B cell (primary cell): Measurements from ENCODE around the gene LCP1. TPM values are rescaled to one million over a fixed set of nuclear protein-coding genes. Genes with fewer than 3 reads are reported as not detected.

Source experiments
- ATAC-seq: fragments of 200-7000 bp; cut with Tn5 transposase; one replicate; pipeline ENCODE4 v1.10.0; 2021; ENCODE audit warnings: low read depth, mild to moderate bottlenecking, moderate number of reproducible peaks, moderate library complexity
- CTCF ChIA-PET: fragments of 350-600 bp; sonication (Branson Sonifier 250); formaldehyde crosslinking; loops from one replicate; lab custom pipeline; 2021; ENCODE audit warnings: antibody characterized with exemption, inconsistent platforms; lab: Charles Lee
- POLR2A ChIA-PET: fragments of 350-600 bp; sonication (Branson Sonifier 250); formaldehyde crosslinking; loops from one replicate; lab custom pipeline; 2021; ENCODE audit warnings: antibody characterized with exemption; lab: Charles Lee
- DNase-seq: peaks from one replicate; pipeline ENCODE4 v3.0.0; 2013
- H2AFZ ChIP-seq: 2 replicates; pipeline ENCODE4 v1.6.1; 2012; ENCODE audit warnings: mild to moderate bottlenecking, low read depth, low read length; ENCODE audit not compliant: insufficient read depth, poor library complexity, severe bottlenecking
- H3K27ac ChIP-seq, 2 donors: 1 replicate in 1 of 2; 2 replicates in 1 of 2; pipeline ENCODE4 v1.5.1; 2012 to 2013; ENCODE audit warnings: low read length in 2 of 2, mild to moderate bottlenecking in 2 of 2, moderate library complexity in 1 of 2
- H3K27me3 ChIP-seq, 4 experiments: fragments of 200-600 bp in 1 of 4; sonication (generic) in 1 of 4; replicated peaks in 1 of 4; 1 replicate in 2 of 4; 2 replicates in 2 of 4; pipeline versions ENCODE4 v1.6.1 to v1.7.0; 2013 to 2016; ENCODE audit warnings: low read length in 3 of 4, mild to moderate bottlenecking in 2 of 4, mixed read lengths in 1 of 4, moderate library complexity in 1 of 4; ENCODE audit not compliant: insufficient read depth in 4 of 4, control insufficient read depth in 3 of 4; ENCODE audit errors: control extremely low read depth in 1 of 4
- H3K36me3 ChIP-seq, 2 experiments: replicated peaks in 1 of 2; 1 replicate in 1 of 2; 2 replicates in 1 of 2; pipeline versions ENCODE4 v1.6.1 to v1.7.1; 2013; ENCODE audit warnings: low read length in 1 of 2; ENCODE audit not compliant: insufficient read depth in 2 of 2, control insufficient read depth in 1 of 2; ENCODE audit errors: control extremely low read depth in 1 of 2, extremely low read depth in 1 of 2
- H3K4me1 ChIP-seq, 2 donors: fragments of 200-600 bp in 1 of 2; sonication (generic) in 1 of 2; 1 replicate in 1 of 2; 2 replicates in 1 of 2; pipeline versions ENCODE4 v1.5.1 to v1.6.1; 2013 to 2017; ENCODE audit warnings: low read length in 2 of 2; ENCODE audit not compliant: control insufficient read depth in 2 of 2, insufficient read depth in 2 of 2
- H3K4me2 ChIP-seq: replicated peaks from 2 replicates; pipeline ENCODE3; 2012; ENCODE audit warnings: mild to moderate bottlenecking, low read depth, low read length; ENCODE audit not compliant: poor library complexity, severe bottlenecking
- H3K4me3 ChIP-seq, 5 experiments: fragments of 200-600 bp in 1 of 5; sonication (generic) in 1 of 5; 1 replicate in 3 of 5; 2 replicates in 2 of 5; pipeline versions ENCODE4 v1.5.1 to v1.7.0; 2011 to 2016; ENCODE audit warnings: low read length in 4 of 5, mild to moderate bottlenecking in 4 of 5, low read depth in 2 of 5, control low read depth in 1 of 5, moderate library complexity in 1 of 5; ENCODE audit not compliant: insufficient read depth in 1 of 5; ENCODE audit errors: control extremely low read depth in 1 of 5, extremely low read depth in 1 of 5
- H3K79me2 ChIP-seq: fragments of 200-600 bp; sonication (generic); one replicate; pipeline ENCODE4 v1.6.0; 2016; ENCODE audit warnings: low read length; ENCODE audit not compliant: control insufficient read depth, insufficient read depth
- H3K9ac ChIP-seq: fragments of 200-600 bp; sonication (generic); 2 replicates; pipeline ENCODE4 v1.6.1; 2017; ENCODE audit warnings: mild to moderate bottlenecking, low read length, moderate library complexity
- H3K9me3 ChIP-seq, 3 donors: one replicate each; pipeline versions ENCODE4 v1.6.1 to v1.7.1; 2013; ENCODE audit warnings: low read length in 2 of 3; ENCODE audit not compliant: control insufficient read depth in 2 of 3, insufficient read depth in 1 of 3; ENCODE audit errors: control extremely low read depth in 1 of 3
- H4K20me1 ChIP-seq: 2 replicates; pipeline ENCODE4 v1.6.0; 2012; ENCODE audit warnings: mild to moderate bottlenecking, low read length; ENCODE audit not compliant: insufficient read depth, control insufficient read depth, poor library complexity, severe bottlenecking
- H3K27ac Mint-ChIP-seq: one replicate; pipeline ENCODE4 v1.8.0; 2021; ENCODE audit warnings: mixed read lengths
- H3K27me3 Mint-ChIP-seq: one replicate; pipeline ENCODE4 v1.8.0; 2021; ENCODE audit warnings: mixed read lengths
- H3K4me1 Mint-ChIP-seq: one replicate; pipeline ENCODE4 v1.8.0; 2021; ENCODE audit warnings: mixed read lengths
- H3K4me3 Mint-ChIP-seq: one replicate; pipeline ENCODE4 v1.8.0; 2021; ENCODE audit warnings: mixed read lengths
- H3K9me3 Mint-ChIP-seq: one replicate; pipeline ENCODE4 v1.8.0; 2022; ENCODE audit warnings: mixed read lengths; ENCODE audit not compliant: insufficient read depth
- CTCF ChIP-seq: fragments of 200-600 bp; IDR thresholded peaks from one replicate; pipeline ENCODE4 v1.8.0; 2022; ENCODE audit warnings: antibody characterized with exemption, mild to moderate bottlenecking
- EZH2 ChIP-seq: IDR thresholded peaks from 2 replicates; pipeline ENCODE4 v1.6.1; 2012; ENCODE audit warnings: borderline replicate concordance, low read depth, mild to moderate bottlenecking, moderate library complexity, low read length; ENCODE audit not compliant: insufficient read depth, poor library complexity, severe bottlenecking
- WGBS: methylation state at CpG from one replicate; pipeline ENCODE4 v1.1.5; 2013; ENCODE audit warnings: missing lambda C conversion rate; ENCODE audit not compliant: insufficient coverage; 5-methylcytosine and 5-hydroxymethylcytosine counted together
- intact Hi-C: fragments of 100-400 bp; cut with micrococcal nuclease; formaldehyde crosslinking; loops from one replicate; pipeline ENCODE4 v1.10.0; 2022
- polyA plus RNA-seq: library from polyadenylated mRNA; depleted of rRNA; stranded (reverse); fragments of >200 nt; gene quantifications from 2 replicates; pipeline ENCODE4 v1.2.3, GENCODE V29; 2012
- total RNA-seq, 2 donors: library from RNA; stranded (reverse); fragments of 120-200 nt in 1 of 2; gene quantifications; 1 replicate in 1 of 2; 2 replicates in 1 of 2; pipeline versions ENCODE4 v1.2.3 to v1.2.4, GENCODE V29; 2013 to 2022

LCP1 gene
- total and polyA plus RNA-seq, 2 donors (not counting 1 experiment from before 2014, with no cell fraction given) = 151 to 243 TPM

GRCh38 chr13:46131705-46132104, 50.3 kb downstream of the LCP1 start:
- H2AFZ ChIP-seq = no peak overlapping the region
- peaks cover 15 to 96% of the 10 kb centered on the region in 2 experiments for H3K36me3 ChIP-seq
- H3K27me3 ChIP-seq = no peaks in the 10 kb centered on the region
- H3K79me2 ChIP-seq = peaks cover 4% of the 10 kb centered on the region
- no peaks in the 10 kb centered on the region for H3K9me3 ChIP-seq
- H4K20me1 ChIP-seq = peaks cover 6% of the 10 kb centered on the region
- H3K27me3 Mint-ChIP-seq = no peaks in the 10 kb centered on the region
- H3K9me3 Mint-ChIP-seq = no peaks in the 10 kb centered on the region
- CTCF ChIA-PET = interaction anchor here (1.4 to 1.7 kb wide), 2 partner anchors 10 to 29 kb away, joined by 3 to 5 read pairs; no protein-coding TSS in a partner anchor
- no peaks in the 10 kb centered on the region for H3K4me1 ChIP-seq
- peaks cover 2% of the 10 kb centered on the region for H3K4me1 Mint-ChIP-seq
- DNase-seq = no peak
- POLR2A ChIA-PET = no interaction called here
- H3K9ac ChIP-seq = no peak overlapping the region
- no peak overlapping the region for H3K4me3 Mint-ChIP-seq
- peak overlapping the region; percentile 63 for H3K27ac Mint-ChIP-seq
- H3K4me3 ChIP-seq = no peak overlapping the region
- no peak overlapping the region for H3K27ac ChIP-seq
- no peak for ATAC-seq
- H3K4me2 ChIP-seq = no peak overlapping the region
- intact Hi-C loops = no loop called here
- TF ChIP-seq CTCF = no peak
- TF ChIP-seq EZH2 = no peak

GRCh38 chr13:46129955-46130618, 51.9 kb downstream of the LCP1 start:
- Histone ChIP-seq H2AFZ (no peak overlapping the region), H3K4me2 (no peak overlapping the region), H3K9ac (no peak overlapping the region), H3K27me3 (no peaks in the 10 kb centered on the region), H3K4me1 (peaks cover 2 to 4% of the 10 kb centered on the region in 2 donors), H3K36me3 (peaks cover 12 to 89% of the 10 kb centered on the region in 2 experiments), H3K9me3 (no peaks in the 10 kb centered on the region), H4K20me1 (peaks cover 6% of the 10 kb centered on the region), H3K79me2 (no peaks in the 10 kb centered on the region), H3K4me3 (no peak overlapping the region), H3K27ac (no peak overlapping the region)
- H3K27me3 Mint-ChIP-seq = no peaks in the 10 kb centered on the region
- TF ChIP-seq EZH2 (no peak), CTCF (no peak)
- ATAC-seq (no peak), DNase-seq (no peak)
- H3K4me3 Mint-ChIP-seq = no peak overlapping the region
- WGBS = 95% methylated on average over 2 of the region's 3 CpGs
- ChIA-PET CTCF (interaction anchor here (0.7 to 1.0 kb wide), 2 partner anchors 191 to 209 kb away, joined by 3 to 4 read pairs; no protein-coding TSS in a partner anchor), POLR2A (no interaction called here)
- H3K27ac Mint-ChIP-seq = peak overlapping the region; percentile 34
- H3K9me3 Mint-ChIP-seq = no peaks in the 10 kb centered on the region
- peaks cover 14% of the 10 kb centered on the region for H3K4me1 Mint-ChIP-seq
- intact Hi-C loops = loop anchor here (5.0 to 10.0 kb wide), 4 partner anchors 32 to 325 kb away; partner anchors contain the start of gene ZC3H13
